ENCODE measurements around the gene RCC1. TPM values are rescaled to one million over a fixed set of nuclear protein-coding genes. Genes with fewer than 3 reads are reported as not detected.

The RCC1 gene
- total RNA-seq, 4 donors from 2014 or later = 13.0 to 87.9 (median 36.3) TPM

- Histone ChIP-seq H3K27ac (no peak overlapping the region), H3K4me3 (no peak overlapping the region), H3K4me1 (no peaks in the 10 kb centered on the region), H3K27me3 (no peaks in the 10 kb centered on the region), H3K36me3 (no peaks in the 10 kb centered on the region), H3K9me3 (no peaks in the 10 kb centered on the region)
- TF ChIP-seq POLR2A (IDR thresholded peaks at IDR 0.05) = no peak
- no peak for TF ChIP-seq POLR2AphosphoS5 (IDR thresholded peaks at IDR 0.05)
- no peak for TF ChIP-seq CTCF (IDR thresholded peaks at IDR 0.05)
- TF ChIP-seq EP300 (IDR thresholded peaks at IDR 0.05; ENCODE audit: low read depth) = no peak
- no peak for DNase-seq
- in situ Hi-C loops (cut with MboI; ENCODE audit: low pct_ligation_motif_present in 1 of 4, low pct_unique_long_range_greater_than_20kb in 1 of 4, low sequenced_read_pairs in 3 of 4) = no loop called here
- 93 to 95% methylated on average over 4 to 9 of the region's 9 CpGs for WGBS, 2 donors (ENCODE audit: low coverage in 1 of 2)
- intact Hi-C loops (cut with DNase I; ENCODE audit: low total_unique reads) = no loop called here
Measured at GRCh38 chr1:28526886-28527285, 21.0 kb downstream of the RCC1 start.

GRCh38 chr1:28530456-28530855, 24.6 kb downstream of the RCC1 start:
- WGBS, 2 donors (ENCODE audit: low coverage in 1 of 2) = 98% methylated on average over 23 of the region's 31 CpGs; no CpG with 5 or more reads in 1 of the 2 donors
- intact Hi-C loops (cut with DNase I; ENCODE audit: low total_unique reads) = no loop called here

GRCh38 chr1:28534671-28535070, 28.8 kb downstream of the RCC1 start:
- Histone ChIP-seq H3K27ac (no peak overlapping the region), H3K36me3 (no peaks in the 10 kb centered on the region), H3K4me3 (no peak overlapping the region), H3K9me3 (no peaks in the 10 kb centered on the region), H3K27me3 (no peaks in the 10 kb centered on the region), H3K4me1 (peaks cover 0 to 9% (median 2%) of the 10 kb centered on the region in 4 donors)
- no peak for DNase-seq
- intact Hi-C loops (cut with DNase I; ENCODE audit: low total_unique reads) (no loop called here), in situ Hi-C loops (cut with MboI; ENCODE audit: low pct_ligation_motif_present in 1 of 4, low pct_unique_long_range_greater_than_20kb in 1 of 4, low sequenced_read_pairs in 3 of 4) (no loop called here)
- TF ChIP-seq POLR2AphosphoS5 (IDR thresholded peaks at IDR 0.05) (no peak), EP300 (IDR thresholded peaks at IDR 0.05; ENCODE audit: low read depth) (no peak), POLR2A (IDR thresholded peaks at IDR 0.05) (no peak), CTCF (IDR thresholded peaks at IDR 0.05) (no peak)
- WGBS, 2 donors (ENCODE audit: low coverage in 1 of 2) = 96 to 100% methylated on average over 2 to 6 of the region's 6 CpGs

More at GRCh38 chr1:28530456-28530855, 24.6 kb downstream of the RCC1 start:
- in situ Hi-C loops (cut with MboI; ENCODE audit: low pct_ligation_motif_present in 1 of 4, low pct_unique_long_range_greater_than_20kb in 1 of 4, low sequenced_read_pairs in 3 of 4) = no loop called here
- Histone ChIP-seq H3K4me1 (no peaks in the 10 kb centered on the region), H3K27me3 (no peaks in the 10 kb centered on the region), H3K4me3 (no peak overlapping the region), H3K27ac (no peak overlapping the region), H3K36me3 (no peaks in the 10 kb centered on the region), H3K9me3 (no peaks in the 10 kb centered on the region)
- no peak for TF ChIP-seq POLR2AphosphoS5 (IDR thresholded peaks at IDR 0.05)
- DNase-seq = no peak

GRCh38 chr1:28535180-28535579, 29.3 kb downstream of the RCC1 start:
- TF ChIP-seq EP300 (IDR thresholded peaks at IDR 0.05; ENCODE audit: low read depth) (no peak), CTCF (IDR thresholded peaks at IDR 0.05) (no peak), POLR2A (IDR thresholded peaks at IDR 0.05) (no peak)
- Histone ChIP-seq H3K4me3 (no peak overlapping the region), H3K27ac (no peak overlapping the region), H3K27me3 (no peaks in the 10 kb centered on the region), H3K36me3 (no peaks in the 10 kb centered on the region), H3K9me3 (no peaks in the 10 kb centered on the region), H3K4me1 (peaks cover 0 to 9% (median 2%) of the 10 kb centered on the region in 4 donors)
- no peak for DNase-seq
- in situ Hi-C loops (cut with MboI; ENCODE audit: low pct_ligation_motif_present in 1 of 4, low pct_unique_long_range_greater_than_20kb in 1 of 4, low sequenced_read_pairs in 3 of 4) = no loop called here
- intact Hi-C loops (cut with DNase I; ENCODE audit: low total_unique reads) = no loop called here
- WGBS, 2 donors (ENCODE audit: low coverage in 1 of 2) = 84% methylated on average over 6 of the region's 6 CpGs; no CpG with 5 or more reads in 1 of the 2 donors
